Activated T-cell treated with anti-CD3 and anti-CD28 coated beads for 24 hours (primary cell): ENCODE measurements around the gene SYT2.
A peak's percentile ranks its signal among the peaks of the same experiment; 100 is the strongest.

Experiments
- DNase-seq: peaks from one replicate; pipeline ENCODE4 v3.0.0-alpha.2; 2020; ENCODE audit warnings: low read depth

The SYT2 gene

DNA sequence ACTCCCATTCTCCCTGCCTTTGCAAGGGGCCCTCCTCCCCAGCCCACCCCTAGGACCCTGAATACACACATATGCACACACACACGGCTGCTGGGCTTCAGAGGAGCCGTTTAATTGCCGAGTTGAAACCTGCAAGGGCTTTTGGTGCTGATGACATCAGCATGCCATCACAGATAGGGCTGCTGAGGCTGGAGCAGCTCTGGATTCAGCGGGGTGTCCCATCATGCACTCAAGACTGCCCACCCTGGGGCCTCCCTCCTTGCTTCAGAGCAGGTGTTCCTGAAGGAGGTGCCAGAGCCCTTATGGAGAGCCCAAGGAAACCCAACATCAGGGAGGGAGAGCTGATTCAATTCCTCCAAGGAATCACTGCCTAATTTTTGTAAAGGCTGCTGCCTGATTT is 5.7 kb downstream of the SYT2 start:
- no peak for DNase-seq

DNA sequence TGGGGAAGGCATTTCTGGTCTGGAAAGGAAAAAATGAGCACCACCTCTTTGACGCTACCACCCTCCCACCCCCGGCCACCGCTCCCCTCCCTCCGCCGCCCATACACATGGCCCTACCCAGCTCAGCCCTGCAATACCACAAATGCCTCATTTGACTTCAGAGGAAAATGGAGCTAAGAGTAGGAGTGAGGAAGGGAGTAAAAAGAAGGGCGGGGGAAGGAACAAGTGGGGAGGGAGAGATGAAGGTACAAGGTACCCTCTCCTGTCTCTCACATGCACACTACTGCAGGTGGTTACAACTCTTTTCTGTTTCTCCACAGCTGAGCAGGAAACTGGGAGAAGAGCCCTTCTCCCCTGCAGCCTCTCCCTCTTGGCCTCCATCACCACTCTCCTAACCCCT is 7.1 kb downstream of the SYT2 start:
- no peak for DNase-seq

DNA sequence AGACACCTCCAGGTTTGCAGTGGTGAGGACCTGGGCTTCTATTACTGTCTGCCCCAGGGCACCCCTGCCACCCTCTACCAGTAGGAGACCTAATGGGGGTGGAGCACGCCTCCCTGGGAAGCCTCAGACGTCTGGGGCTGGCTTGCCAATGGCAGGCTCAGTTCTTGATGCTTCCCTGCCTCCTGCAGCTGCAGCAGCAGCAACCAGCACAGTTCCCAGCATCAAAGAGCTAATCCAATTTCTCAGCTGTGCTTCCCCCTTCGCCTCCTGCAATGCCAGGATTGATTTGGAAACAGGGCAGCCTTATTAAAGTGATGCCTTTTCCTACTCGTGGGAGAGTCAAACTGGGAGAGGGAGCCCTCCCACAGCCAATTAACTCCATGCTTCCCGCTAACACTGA is 8.2 kb downstream of the SYT2 start:
- no peak for DNase-seq

DNA sequence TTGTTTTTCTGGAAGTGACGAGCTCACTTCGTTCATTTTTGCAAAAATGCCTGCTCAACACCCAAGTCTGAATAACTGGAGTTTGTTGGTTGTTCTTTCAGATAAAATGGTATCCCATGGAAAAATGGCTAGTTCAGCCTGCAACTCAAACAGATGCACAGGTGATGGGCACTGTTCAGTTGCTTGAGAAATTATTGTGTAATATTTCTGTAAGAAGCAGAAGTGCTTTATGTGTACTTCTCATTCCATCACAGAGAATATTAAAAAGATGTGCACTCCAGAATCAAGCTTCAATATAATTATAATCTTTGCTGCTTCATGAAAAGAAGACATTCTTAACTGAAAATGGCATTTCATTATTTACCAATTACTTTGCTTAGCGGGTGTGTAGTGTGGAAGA is 9.1 kb downstream of the SYT2 start:
- no peak for DNase-seq

DNA sequence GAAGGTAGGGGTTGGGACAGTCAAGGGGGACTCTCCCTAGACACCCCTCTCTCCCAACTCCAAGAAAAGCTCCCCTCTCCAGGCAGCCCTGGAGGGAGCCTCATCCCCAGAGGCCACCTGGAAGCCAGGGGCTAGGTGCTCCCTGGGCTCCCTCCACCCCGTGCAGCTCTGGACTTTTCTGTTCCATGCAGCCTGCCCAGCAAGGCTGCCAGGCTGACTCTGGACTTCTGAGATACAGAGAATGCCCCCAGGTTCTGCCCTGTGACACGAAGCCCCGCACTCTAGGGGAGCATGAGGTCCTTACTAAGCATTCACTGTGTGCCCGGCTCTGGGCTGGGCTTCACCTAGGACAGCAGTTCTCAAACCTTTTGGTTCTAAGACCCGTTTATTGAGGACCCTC is 10.2 kb downstream of the SYT2 start:
- DNase-seq, result no peak

DNA sequence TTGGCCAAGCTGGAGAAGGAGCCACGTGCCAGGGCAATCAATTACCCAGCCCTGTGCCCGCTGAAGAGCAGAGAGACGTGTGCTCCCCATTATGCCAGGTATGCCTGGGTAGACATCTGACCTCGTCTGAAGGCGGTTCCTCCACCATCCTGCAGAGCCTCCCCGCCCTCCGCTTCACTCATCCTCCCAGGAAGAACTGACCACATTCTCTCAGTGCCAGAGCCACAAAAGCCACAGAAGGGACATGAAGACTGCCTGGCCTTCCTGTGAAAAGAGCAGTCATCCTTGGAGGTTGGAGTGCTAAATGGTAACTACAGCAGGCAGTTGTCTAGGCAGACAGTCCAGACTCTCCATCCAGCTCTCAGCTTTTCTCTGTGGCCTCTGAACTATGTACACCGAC is 12.0 kb downstream of the SYT2 start:
- no peak for DNase-seq

DNA sequence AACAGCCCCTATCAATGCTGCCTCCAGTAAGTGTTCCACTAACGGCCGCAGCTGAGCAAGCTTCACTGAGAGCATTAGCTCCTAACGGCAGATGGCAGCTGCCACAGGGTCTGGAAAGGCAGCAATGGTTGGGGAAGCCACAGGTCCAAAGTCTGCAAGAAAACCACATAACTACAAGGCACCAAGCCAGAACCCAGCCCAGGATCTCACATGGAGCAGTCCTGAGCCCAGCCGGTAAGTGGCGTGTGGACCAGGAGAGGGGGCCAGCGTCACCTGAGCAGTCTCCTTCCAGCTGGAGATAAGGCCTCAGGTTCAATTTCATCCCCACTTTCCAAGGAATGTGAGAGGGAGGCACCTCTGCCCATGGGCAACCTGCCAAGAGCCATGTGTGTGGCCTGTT is 13.2 kb downstream of the SYT2 start:
- no peak for DNase-seq

DNA sequence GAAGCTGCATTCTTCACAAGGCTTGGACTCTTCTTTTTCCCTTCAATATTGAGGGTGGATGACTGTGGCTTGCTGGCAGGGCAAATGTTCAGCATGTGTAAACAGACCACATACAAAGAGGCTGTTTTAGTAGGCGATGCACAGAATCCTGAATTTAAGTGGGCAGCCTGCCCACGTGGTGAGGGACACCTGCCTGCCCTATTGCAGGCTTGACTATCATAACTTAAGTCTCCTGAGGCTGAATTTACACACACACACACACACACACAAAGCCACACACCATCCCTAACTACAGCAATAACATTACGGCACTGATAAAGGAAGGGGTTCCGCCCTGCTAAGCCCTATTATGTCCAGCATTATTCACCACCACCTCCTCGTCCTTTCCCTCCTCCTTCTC is 15.9 kb downstream of the SYT2 start:
- DNase-seq, result no peak

DNA sequence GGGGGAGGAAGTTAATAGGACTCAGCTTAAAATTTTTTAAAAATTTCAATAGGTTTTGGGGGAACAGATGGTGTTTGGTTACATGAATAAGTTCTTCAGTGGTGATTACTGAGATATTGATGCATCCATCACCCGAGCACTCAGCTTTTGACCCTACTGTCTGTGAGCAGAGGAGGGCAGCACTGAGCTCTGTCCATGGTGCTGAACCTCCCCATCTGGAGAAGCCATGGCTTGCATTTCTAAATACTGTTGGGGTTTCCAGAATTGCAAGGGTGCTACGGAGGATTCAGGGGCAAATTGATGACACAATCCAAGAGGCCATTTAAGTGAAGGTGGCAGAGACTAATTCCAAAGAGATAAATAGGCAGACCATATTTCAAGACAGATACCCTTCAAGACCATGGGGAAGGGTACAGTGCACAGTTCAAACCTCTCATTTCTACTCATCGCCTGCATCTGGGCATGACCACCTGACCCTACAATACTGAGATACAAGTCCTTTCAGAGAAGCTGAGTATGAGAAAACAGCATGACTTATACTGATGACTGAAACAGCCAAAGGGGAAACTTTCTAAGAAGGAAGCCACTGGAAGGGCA is 17.2 kb downstream of the SYT2 start:
- peak; percentile 34 for DNase-seq

DNA sequence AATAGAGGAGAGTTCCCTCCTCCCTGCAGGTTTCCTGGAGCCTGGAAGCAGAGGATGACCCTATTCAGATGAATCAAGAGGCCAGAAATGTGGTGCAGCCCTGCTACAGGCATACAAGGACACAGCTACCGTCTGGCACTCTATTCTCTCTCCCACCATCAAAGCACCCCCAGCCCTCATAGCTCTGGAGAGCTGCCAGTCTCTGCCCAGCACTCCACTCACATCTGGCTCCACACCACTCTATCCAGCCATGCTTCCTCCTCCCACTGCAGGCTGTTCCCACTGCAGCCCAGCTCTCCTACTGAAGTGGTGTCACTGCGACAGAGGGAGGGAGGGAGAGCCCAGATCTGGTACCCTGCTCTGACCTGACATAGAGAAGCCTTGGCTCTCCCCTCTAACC is 18.4 kb downstream of the SYT2 start:
- DNase-seq, result no peak

DNA sequence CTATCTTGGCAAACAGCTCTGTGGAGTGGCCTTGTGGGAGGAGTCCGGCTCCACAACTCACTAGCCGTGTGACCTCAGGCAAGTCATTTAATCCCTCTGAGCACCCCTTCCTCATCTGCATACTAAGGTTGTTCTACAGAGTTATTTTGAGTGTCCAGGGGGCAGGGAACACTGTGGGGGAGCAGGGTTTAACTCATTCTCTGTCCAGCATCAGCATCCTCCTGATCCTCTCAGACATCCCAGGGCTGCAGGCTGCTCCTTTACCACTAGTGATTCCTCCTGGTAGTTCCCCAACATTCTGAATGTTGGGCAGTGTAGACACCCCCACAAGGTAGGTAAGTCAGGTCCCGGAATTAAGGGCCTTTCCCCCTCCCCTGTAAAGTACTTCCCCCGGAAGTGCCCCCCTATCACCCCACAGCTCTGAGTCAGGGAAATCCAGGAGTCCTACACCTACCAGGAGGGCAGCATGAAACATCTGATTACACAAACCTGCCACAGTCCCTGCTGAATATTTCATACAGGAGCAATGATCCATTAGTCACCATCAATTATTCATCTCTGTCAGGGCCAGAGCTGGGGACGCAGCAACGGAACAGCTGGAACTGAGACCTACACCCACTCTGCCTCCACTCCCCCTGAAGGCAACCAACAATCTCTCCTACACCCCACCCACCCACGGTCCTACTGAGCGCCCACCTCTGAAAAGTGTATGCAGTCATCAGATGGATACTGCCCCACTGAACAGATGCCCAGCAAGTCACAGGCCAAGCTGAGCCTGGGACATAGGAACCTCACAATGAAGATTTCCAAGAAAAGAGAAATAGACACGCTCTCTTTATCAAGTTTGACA is 20.5 kb downstream of the SYT2 start:
- DNase-seq, result no peak

DNA sequence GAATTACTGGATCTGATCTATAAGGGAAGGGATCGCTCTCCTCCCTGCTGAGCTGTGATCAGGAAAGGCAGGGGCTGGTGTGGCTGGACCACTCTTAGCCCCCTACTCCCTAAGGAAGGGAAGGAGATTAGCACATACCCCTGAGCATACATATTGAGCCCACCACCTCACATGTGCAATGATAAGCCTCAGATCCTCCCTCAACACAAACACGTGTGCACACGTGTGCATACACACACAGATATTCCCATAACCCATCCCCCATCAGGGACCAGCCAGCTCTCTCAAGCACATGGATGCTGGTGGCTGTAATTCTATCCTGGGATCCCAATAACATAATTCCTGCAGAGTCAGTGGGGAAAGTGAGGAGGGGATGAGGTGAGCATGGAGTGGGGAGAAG is 21.2 kb downstream of the SYT2 start:
- DNase-seq, result no peak

DNA sequence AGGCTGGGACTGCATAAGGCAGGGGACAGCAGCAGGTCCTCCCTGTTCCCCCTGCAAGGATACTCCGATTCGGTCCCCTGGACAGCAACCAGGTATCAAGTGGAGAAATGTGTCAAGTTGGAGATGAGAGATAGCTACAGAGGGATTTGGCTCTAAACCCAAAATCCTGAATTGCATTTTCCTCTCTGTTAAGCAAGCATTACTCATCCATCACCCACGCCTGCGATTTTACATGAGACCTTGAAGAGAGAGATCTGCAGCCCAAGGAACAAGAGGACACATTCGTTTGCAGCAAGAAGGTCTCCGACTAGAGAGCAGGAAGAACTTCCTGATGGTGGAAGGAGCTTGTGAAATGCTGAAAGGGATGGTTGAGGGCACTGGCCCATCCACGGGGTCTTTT is 21.9 kb downstream of the SYT2 start:
- DNase-seq, result no peak

DNA sequence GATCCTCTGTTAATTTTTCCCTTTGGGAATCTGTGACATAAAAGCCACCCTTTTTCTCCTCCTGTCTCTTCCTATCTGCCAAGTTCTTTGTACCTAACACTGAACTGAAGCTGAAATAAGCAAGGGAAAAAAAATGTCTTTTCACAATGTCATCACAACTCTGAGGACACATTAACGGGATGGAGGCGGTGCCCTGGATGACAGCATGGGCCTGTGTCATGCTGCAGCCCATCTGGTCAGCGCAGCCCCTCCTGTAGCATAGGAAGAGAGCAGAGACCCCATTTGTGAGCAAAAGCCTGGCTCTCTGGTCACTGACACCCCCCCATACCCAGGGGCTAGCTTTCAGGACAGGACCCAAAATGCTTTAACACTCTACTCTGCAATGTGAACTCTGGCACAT is 22.5 kb downstream of the SYT2 start:
- no peak for DNase-seq

DNA sequence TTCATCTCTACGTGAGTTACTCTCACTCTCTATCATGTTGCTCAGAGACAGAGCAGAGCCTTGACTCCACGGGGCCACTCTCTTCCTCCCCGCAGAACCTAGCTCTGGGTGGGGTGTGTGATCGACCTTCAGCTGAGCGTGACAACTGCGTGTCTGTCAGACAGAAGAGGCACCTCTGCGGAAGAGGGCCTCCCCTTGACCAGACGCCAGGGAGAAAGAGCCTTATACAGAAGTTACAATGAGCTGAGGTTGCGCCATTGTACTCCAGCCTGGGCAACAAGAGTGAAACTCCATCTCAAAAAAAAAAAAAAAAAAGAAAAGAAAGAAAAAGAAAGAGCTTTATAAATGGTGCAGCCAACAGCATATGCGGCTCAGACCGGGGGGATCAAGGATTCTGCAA is 22.9 kb downstream of the SYT2 start:
- DNase-seq, result no peak

DNA sequence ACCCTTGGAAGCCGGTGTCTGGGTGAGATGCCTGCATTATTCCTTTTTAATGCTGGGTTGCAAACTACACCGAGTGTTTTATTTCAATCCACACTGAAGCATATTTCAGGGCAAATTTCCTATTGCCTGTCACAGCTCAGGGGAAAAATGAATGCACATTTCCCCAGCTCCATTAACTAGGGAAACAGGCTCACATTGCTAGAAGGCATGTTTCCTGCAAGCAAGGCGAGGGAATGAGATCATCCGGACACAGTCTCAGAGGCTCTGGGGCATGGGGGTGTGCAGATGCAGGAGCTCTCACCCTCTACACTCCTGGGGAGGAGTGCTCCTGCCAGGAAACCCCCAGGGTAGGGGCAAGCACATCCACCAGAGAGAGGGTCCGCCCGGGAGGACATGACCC is 24.6 kb downstream of the SYT2 start:
- no peak for DNase-seq

DNA sequence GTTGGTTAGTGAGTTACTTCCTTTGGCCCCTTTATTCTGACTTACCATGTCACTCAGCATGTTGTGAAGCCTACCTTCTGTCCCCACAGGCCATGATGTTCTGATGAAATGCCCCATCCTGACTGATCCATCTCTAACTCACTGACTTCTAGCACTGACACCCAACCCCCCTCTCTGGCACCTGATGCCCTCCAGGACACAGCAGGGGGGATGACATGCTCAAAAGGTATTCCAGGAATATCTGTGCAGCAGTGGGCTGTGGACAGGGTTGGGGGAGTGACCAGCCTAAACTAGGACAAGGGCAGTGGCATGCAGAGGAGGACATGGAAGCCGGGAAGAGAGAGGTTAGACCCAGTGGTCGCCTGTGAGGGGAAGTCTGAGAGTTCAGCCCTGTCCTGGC is 25.5 kb downstream of the SYT2 start:
- DNase-seq, result no peak

DNA sequence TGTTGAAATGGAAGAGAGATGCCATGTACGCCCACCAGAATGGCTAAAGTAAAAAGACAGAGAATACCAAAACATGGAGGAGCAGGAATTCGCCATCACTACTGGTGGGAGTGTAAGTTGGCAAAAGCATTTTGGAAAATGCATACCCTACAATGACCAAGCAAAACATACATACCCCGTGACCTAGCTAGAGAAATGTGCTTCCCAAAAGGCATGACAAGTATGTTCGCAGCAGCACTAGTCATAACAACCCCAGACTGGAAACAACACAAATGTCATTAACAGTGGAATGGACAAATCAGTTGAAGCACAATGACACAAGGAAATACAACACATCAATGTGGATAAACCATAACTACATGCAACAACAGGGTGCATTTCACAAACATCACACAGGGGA is 27.2 kb downstream of the SYT2 start:
- no peak for DNase-seq

DNA sequence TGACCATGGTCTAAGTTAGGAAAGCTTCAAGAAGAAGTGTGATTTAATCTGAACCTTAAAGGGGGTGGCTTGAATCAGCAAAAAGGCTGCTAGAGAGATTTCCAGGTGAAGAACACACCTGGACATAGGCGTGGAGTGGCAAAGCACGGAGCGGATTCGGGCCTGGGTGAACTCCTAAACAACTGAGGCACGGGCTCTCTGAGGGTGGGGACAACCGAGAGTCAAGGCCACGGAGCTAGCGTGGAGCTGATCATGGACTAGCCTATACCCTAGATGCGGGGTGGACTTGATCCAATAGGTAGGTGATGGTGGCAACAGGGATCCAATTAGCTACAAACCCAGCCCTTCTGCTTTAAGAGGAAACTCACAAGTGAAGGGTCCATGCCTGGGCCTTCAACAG is 27.8 kb downstream of the SYT2 start:
- DNase-seq, result no peak

DNA sequence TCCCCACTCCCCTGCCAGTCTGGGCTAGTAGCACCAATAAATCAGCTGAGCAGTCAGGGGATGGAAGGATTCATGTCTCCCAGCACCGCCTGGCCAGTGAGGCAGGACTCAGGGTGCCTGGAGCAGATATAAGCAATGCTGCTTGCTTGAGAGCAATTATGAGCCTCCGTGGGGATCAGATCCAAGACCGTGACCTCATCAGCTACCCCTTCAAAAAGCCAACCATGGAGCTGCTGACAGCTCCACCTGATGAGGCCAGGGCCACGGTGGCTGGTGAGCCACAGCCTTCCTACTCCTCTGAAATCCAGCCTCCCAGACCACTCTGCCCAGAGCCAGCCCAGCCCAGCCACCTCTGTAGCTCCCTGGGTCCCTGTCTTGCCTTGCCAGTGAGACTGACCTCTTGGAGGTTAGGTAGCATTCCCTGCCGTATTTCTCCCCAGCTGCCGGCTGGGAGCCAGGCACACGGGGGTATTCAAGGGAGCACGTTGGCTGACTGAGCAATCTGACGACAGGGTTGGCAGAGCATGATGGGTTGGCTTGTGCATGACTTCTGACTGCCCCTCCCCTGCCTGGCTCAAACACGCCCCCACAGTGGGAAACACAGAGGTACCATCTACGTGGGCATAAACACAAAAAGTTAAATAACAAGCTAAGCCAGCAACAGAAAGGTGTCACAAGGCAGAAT is 28.4 kb downstream of the SYT2 start:
- no peak for DNase-seq

DNA sequence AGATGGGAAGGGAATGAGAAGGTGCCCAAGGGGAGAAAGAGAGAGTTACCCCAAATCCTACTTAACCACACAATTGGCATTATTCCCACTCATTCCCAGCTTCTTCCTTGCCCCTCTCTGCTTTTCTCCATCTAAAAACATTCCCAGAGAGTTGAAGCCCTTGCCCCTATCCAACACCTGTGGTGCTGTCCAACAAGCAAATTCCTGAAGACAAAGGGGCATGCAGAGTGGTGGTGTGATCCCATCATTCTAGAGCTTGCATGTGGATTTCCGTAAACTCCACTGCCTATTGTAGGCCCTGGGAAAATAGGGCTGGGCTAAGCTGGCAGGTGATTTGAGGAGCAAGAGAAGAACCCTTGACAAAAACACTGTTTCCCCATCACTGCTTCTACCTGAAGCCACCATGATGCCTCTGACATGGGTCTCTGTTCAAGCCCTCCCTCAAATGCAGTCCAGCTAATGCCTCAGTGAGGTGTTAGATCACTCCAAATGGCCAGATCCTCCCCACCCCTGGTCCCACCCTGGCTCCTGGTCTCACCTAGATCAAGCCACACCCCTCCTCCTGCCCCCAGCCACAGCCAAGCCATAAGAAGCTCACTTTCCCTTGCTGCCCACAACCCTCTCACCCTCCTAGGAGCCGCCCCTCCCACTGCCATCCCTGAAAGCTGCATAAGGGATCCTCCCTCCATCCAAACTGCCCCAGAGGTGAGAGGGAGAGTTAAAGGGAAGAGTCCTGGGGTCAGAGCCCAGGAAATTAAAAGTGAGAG is 29.5 kb downstream of the SYT2 start:
- no peak for DNase-seq

DNA sequence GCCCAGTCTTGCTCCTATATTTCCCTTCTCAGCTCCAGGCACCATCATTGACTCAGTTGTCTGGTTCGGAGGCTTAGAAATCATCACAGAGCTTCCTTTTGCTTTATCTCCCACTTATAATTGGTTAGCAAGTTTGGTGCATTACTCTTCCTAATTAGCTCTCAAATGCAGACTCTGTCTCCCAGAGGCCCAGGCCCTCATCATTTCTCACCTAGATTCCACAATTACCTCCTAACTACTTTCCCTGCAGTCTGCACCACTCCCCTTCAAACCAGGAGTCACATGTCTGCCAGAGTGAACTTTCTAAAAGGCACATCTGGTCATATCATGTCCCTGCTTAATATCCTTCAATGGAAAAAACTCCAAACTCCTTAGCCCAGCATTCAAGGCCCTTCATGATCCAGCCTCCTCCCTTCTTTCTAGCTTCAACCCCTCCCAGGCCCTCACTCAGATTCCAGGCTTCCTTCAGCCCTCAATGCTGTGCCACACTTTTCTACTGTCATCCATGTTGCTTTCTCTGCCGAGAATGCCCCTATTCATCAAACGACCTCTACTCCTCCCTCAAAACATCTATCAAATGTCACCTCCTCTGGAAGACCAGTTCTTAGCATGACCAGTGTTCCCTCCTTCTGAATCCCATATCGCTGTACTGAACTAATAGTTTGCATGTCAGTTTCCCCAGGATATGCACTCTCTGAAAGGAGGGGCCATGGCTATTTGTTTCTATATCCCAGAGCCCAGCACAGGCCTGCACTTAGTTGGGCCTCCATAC is 30.7 kb downstream of the SYT2 start:
- DNase-seq, result no peak
